ENCODE data around the gene ZNF254. TPM values are rescaled to one million over a fixed set of nuclear protein-coding genes. Genes with fewer than 3 reads are reported as not detected.

The ZNF254 gene
- total and polyA plus RNA-seq, 9 of the 15 experiments (the other 6 are each of a cell fraction or from before 2014, with no cell fraction given) = 10.7 to 22.1 (median 14.2) TPM

GRCh38 chr19:24064175-24064574, 22.8 kb upstream of the ZNF254 start:
- Histone ChIP-seq H3K4me1 (replicated peaks in 1 of 2; ENCODE audit: control insufficient read depth in 2 of 2, insufficient read depth in 2 of 2, low read length in 2 of 2) (no peaks in the 10 kb centered on the region), H2AFZ (ENCODE audit: low read depth, low read length) (no peak overlapping the region), H3K79me2 (ENCODE audit: control insufficient read depth, insufficient read depth, low read length) (no peaks in the 10 kb centered on the region), H3K27ac (ENCODE audit: extremely low read depth, low read depth, low read length) (no peak overlapping the region), H3K36me3 (ENCODE audit: control insufficient read depth, insufficient read depth, low read length) (peaks cover 12% of the 10 kb centered on the region; the same call in 2 of the 3 replicates), H4K20me1 (replicated peaks; ENCODE audit: control insufficient read depth, insufficient read depth, low read length) (no peaks in the 10 kb centered on the region), H3K4me3 (no peak overlapping the region), H3K9me3 (replicated peaks; ENCODE audit: control insufficient read depth, insufficient read depth, low read depth, low read length) (no peaks in the 10 kb centered on the region), H3K9me1 (ENCODE audit: control insufficient read depth, insufficient read depth, low read length) (no peaks in the 10 kb centered on the region), H3K4me2 (ENCODE audit: insufficient read depth, low read length) (no peak overlapping the region), H3K27me3 (ENCODE audit: control insufficient read depth in 2 of 2, insufficient read depth in 2 of 2, low read length in 2 of 2) (no peaks in the 10 kb centered on the region), H3K9ac (ENCODE audit: insufficient read depth in 1 of 2, low read depth in 2 of 2, low read length in 2 of 2) (no peak overlapping the region)
- FAIRE-seq (no peak), DNase-seq (ENCODE audit: extremely low read depth in 1 of 4, low spot score in 3 of 4) (no peak), ATAC-seq (no peak)
- intact Hi-C loops (cut with micrococcal nuclease) (no loop called here), in situ Hi-C loops (cut with MboI) (no loop called here)
- POLR2A ChIA-PET = no interaction called here
- CTCF ChIA-PET (ENCODE audit: low intra/inter-chr PET ratio) = no interaction called here
- WGBS (ENCODE audit: insufficient coverage, low coverage, missing lambda C conversion rate) = 63% methylated on average over 1 of the region's 1 CpG
- no TSS peak for BruUV-seq (replicated peaks)
- no peak for TF ChIP-seq ZNF76 (CRISPR knock-in tag; IDR thresholded peaks at IDR 0.05; ENCODE audit: borderline replicate concordance)
- peak; percentile 55 for TF ChIP-seq CEBPB (tag; IDR thresholded peaks at IDR 0.05)

- H2AFZ ChIP-seq (ENCODE audit: low read depth, low read length) = no peak overlapping the region
- intact Hi-C loops (cut with micrococcal nuclease) = no loop called here
- ChIA-PET POLR2A (no interaction called here), CTCF (ENCODE audit: low intra/inter-chr PET ratio) (no interaction called here)
- FAIRE-seq (no peak), ATAC-seq (no peak), DNase-seq (ENCODE audit: extremely low read depth in 1 of 4, low spot score in 3 of 4) (no peak)
- in situ Hi-C loops (cut with MboI) = no loop called here
- no peak overlapping the region for H3K27ac ChIP-seq (ENCODE audit: extremely low read depth, low read depth, low read length)
- no peaks in the 10 kb centered on the region for H3K79me2 ChIP-seq (ENCODE audit: control insufficient read depth, insufficient read depth, low read length)
- no TSS peak for BruUV-seq (replicated peaks)
- H4K20me1 ChIP-seq (replicated peaks; ENCODE audit: control insufficient read depth, insufficient read depth, low read length) = no peaks in the 10 kb centered on the region
- H3K9me3 ChIP-seq (replicated peaks; ENCODE audit: control insufficient read depth, insufficient read depth, low read depth, low read length) = no peaks in the 10 kb centered on the region
- peaks cover 12% of the 10 kb centered on the region; the same call in 2 of the 3 replicates for H3K36me3 ChIP-seq (ENCODE audit: control insufficient read depth, insufficient read depth, low read length)
- no peaks in the 10 kb centered on the region for H3K27me3 ChIP-seq (ENCODE audit: control insufficient read depth in 2 of 2, insufficient read depth in 2 of 2, low read length in 2 of 2)
- no peaks in the 10 kb centered on the region for H3K9me1 ChIP-seq (ENCODE audit: control insufficient read depth, insufficient read depth, low read length)
- no peak overlapping the region for H3K9ac ChIP-seq (ENCODE audit: insufficient read depth in 1 of 2, low read depth in 2 of 2, low read length in 2 of 2)
- no peak overlapping the region for H3K4me3 ChIP-seq
- no peaks in the 10 kb centered on the region for H3K4me1 ChIP-seq (replicated peaks in 1 of 2; ENCODE audit: control insufficient read depth in 2 of 2, insufficient read depth in 2 of 2, low read length in 2 of 2)
- WGBS (ENCODE audit: insufficient coverage, low coverage, missing lambda C conversion rate) = 46% methylated on average over 1 of the region's 1 CpG
- no peak overlapping the region for H3K4me2 ChIP-seq (ENCODE audit: insufficient read depth, low read length)
- TF ChIP-seq MBD1 (CRISPR knock-in tag; IDR thresholded peaks at IDR 0.05) (no peak), THRAP3 (IDR thresholded peaks at IDR 0.05; ENCODE audit: borderline replicate concordance) (no peak), FOXP4 (CRISPR knock-in tag; IDR thresholded peaks at IDR 0.05; ENCODE audit: borderline replicate concordance) (no peak), ZNF140 (CRISPR knock-in tag; IDR thresholded peaks at IDR 0.05) (no peak), MLX (CRISPR knock-in tag; conservative IDR thresholded peaks at IDR 0.05) (no peak)
Observed at GRCh38 chr19:24065243-24065642, 21.7 kb upstream of the ZNF254 start.

All from K562 (cell line).